ENCODE results near the gene OPA3.
A peak's percentile ranks its signal among the peaks of the same experiment; 100 is the strongest.
"Not testable (repeated sequence)": the region's sequence is repeated elsewhere in the genome, so short reads cannot be mapped to it uniquely, and the experiment has no call there.

Gene OPA3

GRCh38 chr19:45584332-45585157 lies at the start of gene OPA3:
TSS of gene OPA3 (minus strand) at chr19:45584802. CDS start at chr19:45584764, 38 bp downstream.
- peak within 1 kb of the TSS; percentile 98 for H3K27ac ChIP-seq (ENCODE audit: low read depth, low read length)
- H3K36me3 ChIP-seq (ENCODE audit: control insufficient read depth, insufficient read depth, low read length): no peaks in the 10 kb centered on the region
- no peaks in the 10 kb centered on the region for H3K27me3 ChIP-seq (ENCODE audit: control insufficient read depth, insufficient read depth, low read length)
- peak within 1 kb of the TSS; percentile 90 for H3K9ac ChIP-seq (ENCODE audit: low read depth, low read length)
- H3K4me1 ChIP-seq (ENCODE audit: control insufficient read depth, insufficient read depth, low read length): no peaks in the 10 kb centered on the region
- H3K4me3 ChIP-seq (ENCODE audit: low read depth, low read length): peak within 1 kb of the TSS; percentile 94
- H3K9me3 ChIP-seq (ENCODE audit: control insufficient read depth, insufficient read depth, low read length): no peaks in the 10 kb centered on the region

- Histone ChIP-seq H3K27ac (ENCODE audit: low read depth, low read length) (peak overlapping the region; percentile 83), H3K4me3 (ENCODE audit: low read depth, low read length) (peak overlapping the region; percentile 46), H3K36me3 (ENCODE audit: control insufficient read depth, insufficient read depth, low read length) (peaks cover 3% of the 10 kb centered on the region; the same call in 1 of the 2 replicates), H3K9me3 (ENCODE audit: control insufficient read depth, insufficient read depth, low read length) (no peaks in the 10 kb centered on the region), H3K4me1 (ENCODE audit: control insufficient read depth, insufficient read depth, low read length) (peaks cover 17% of the 10 kb centered on the region), H3K9ac (ENCODE audit: low read depth, low read length) (no peak overlapping the region), H3K27me3 (ENCODE audit: control insufficient read depth, insufficient read depth, low read length) (no peaks in the 10 kb centered on the region)
Observed at GRCh38 chr19:45632468-45633196, 48.0 kb upstream of the OPA3 start.

DNA sequence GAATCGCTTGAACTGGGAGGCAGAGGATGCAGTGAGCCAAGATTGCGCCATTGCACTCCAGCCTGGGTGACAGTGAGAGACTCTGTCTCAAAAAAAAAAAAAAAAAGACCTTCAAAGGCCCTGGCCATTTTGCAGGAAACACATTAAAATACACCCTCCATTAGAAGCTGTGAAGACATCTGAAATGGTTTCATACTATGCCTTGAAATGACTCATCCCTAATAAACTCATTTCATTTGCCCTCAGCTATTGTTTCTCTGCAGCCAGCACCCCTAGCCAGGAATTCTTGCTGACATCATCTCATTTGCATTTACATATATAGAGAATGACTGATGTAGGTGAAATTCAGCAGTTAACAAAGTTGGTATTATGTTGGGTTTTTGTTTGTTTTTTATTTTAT lies 45.9 kb upstream of the OPA3 start:
- H3K4me1 ChIP-seq (ENCODE audit: control insufficient read depth, insufficient read depth, low read length): peaks cover 17% of the 10 kb centered on the region
- no peak overlapping the region for H3K9ac ChIP-seq (ENCODE audit: low read depth, low read length)
- no peak overlapping the region for H3K4me3 ChIP-seq (ENCODE audit: low read depth, low read length)
- peaks cover 3% of the 10 kb centered on the region; the same call in 1 of the 2 replicates for H3K36me3 ChIP-seq (ENCODE audit: control insufficient read depth, insufficient read depth, low read length)
- H3K27me3 ChIP-seq (ENCODE audit: control insufficient read depth, insufficient read depth, low read length): no peaks in the 10 kb centered on the region
- H3K9me3 ChIP-seq (ENCODE audit: control insufficient read depth, insufficient read depth, low read length): no peaks in the 10 kb centered on the region
- peak overlapping the region; percentile 71 for H3K27ac ChIP-seq (ENCODE audit: low read depth, low read length)

DNA sequence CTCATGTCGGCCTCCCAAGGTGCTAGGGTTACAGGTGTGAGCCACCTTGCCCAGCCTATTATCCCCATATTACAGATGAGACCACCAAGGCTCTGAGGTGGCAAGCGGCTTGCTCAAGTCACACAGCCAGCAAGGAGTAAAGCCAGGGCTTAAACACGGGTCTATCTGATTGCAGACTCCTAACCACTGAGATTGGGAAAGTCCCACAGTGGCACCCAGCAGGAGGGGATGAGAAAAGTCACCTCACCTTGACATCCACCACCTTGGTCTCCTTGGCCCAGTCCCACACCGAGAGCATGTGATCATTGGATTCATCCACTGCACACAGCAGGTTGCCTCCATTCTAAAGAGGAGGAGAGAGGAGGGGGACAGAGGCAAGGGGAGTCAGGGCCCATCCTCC lies 45.1 kb upstream of the OPA3 start:
- H3K9me3 ChIP-seq (ENCODE audit: control insufficient read depth, insufficient read depth, low read length): no peaks in the 10 kb centered on the region
- H3K4me1 ChIP-seq (ENCODE audit: control insufficient read depth, insufficient read depth, low read length): peaks cover 17% of the 10 kb centered on the region
- H3K27ac ChIP-seq (ENCODE audit: low read depth, low read length): peak overlapping the region; percentile 67
- peaks cover 3% of the 10 kb centered on the region; the same call in 1 of the 2 replicates for H3K36me3 ChIP-seq (ENCODE audit: control insufficient read depth, insufficient read depth, low read length)
- H3K4me3 ChIP-seq (ENCODE audit: low read depth, low read length): no peak overlapping the region
- no peaks in the 10 kb centered on the region for H3K27me3 ChIP-seq (ENCODE audit: control insufficient read depth, insufficient read depth, low read length)
- no peak overlapping the region for H3K9ac ChIP-seq (ENCODE audit: low read depth, low read length)

DNA sequence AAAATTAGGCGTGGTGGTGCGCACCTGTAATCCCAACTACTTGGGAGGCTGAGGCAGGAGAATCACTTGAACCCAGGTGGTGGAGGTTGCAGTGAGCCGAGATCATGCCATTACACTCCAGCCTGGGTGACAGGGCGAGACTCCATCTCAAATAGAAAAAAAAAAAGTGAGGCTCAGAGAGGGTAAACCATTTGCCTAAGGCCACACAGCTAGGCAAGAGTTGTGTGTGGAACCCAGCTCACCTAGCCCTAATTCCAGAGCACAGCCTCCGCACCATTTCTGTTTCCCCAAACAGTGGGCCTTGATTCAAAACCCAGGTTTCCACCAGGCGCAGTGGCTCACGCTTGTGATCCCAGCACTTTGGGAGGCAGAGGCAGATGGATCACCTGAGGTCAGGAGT lies 43.6 kb upstream of the OPA3 start:
- peaks cover 17% of the 10 kb centered on the region for H3K4me1 ChIP-seq (ENCODE audit: control insufficient read depth, insufficient read depth, low read length)
- H3K9ac ChIP-seq (ENCODE audit: low read depth, low read length); H3K27ac ChIP-seq (ENCODE audit: low read depth, low read length); H3K4me3 ChIP-seq (ENCODE audit: low read depth, low read length); H3K9me3 ChIP-seq (ENCODE audit: control insufficient read depth, insufficient read depth, low read length); H3K36me3 ChIP-seq (ENCODE audit: control insufficient read depth, insufficient read depth, low read length); H3K27me3 ChIP-seq (ENCODE audit: control insufficient read depth, insufficient read depth, low read length): not testable (repeated sequence)

DNA sequence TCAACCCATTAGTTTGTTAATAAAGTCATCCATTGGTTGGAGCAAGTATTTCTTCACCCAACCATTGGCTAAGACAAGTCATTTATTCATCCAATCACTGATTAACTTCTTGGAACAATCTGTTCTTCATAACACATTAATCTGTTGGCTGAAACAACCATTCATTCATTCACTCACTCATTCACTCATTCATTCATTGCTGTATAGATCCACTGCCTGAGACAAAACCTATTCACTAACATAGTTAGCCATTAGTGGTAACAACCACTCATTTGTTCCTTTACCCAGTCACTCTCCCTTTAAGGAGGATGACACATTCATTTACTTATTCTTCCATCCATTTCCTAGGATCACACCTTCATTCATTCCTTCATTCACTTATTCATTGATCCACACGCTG lies 39.4 kb upstream of the OPA3 start:
- Histone ChIP-seq H3K9me3 (ENCODE audit: control insufficient read depth, insufficient read depth, low read length) (no peaks in the 10 kb centered on the region), H3K36me3 (ENCODE audit: control insufficient read depth, insufficient read depth, low read length) (peaks cover 10% of the 10 kb centered on the region; the same call in 1 of the 2 replicates), H3K9ac (ENCODE audit: low read depth, low read length) (no peak overlapping the region), H3K27ac (ENCODE audit: low read depth, low read length) (no peak overlapping the region), H3K4me3 (ENCODE audit: low read depth, low read length) (no peak overlapping the region), H3K4me1 (ENCODE audit: control insufficient read depth, insufficient read depth, low read length) (no peaks in the 10 kb centered on the region), H3K27me3 (ENCODE audit: control insufficient read depth, insufficient read depth, low read length) (no peaks in the 10 kb centered on the region)

DNA sequence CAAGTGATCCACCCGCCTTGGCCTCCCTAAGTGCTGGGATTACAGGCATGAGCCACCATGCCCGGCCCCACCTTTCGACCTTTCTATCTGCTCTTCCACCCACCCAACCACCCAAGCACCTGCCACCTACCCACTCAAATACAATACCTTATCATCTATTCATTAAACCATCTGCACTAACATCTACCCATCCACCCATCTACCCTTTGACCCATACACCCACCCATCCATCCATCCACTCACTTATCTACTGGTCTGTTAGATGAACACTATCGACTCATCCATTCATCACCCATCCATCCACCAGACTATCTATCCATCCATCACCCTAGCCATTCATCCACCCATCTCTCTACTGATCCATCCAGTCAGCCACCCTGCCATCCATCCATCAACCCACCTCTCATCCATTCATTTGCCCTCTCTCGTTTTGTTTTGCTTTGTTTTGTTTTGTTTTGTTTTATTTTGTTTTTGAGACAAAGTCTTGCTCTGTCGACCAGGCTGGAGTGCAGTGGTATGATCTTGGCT lies 37.4 kb upstream of the OPA3 start:
- no peaks in the 10 kb centered on the region for H3K4me1 ChIP-seq (ENCODE audit: control insufficient read depth, insufficient read depth, low read length)
- no peak overlapping the region for H3K27ac ChIP-seq (ENCODE audit: low read depth, low read length)
- H3K9ac ChIP-seq (ENCODE audit: low read depth, low read length): no peak overlapping the region
- no peak overlapping the region for H3K4me3 ChIP-seq (ENCODE audit: low read depth, low read length)
- no peaks in the 10 kb centered on the region for H3K27me3 ChIP-seq (ENCODE audit: control insufficient read depth, insufficient read depth, low read length)
- peaks cover 14% of the 10 kb centered on the region for H3K36me3 ChIP-seq (ENCODE audit: control insufficient read depth, insufficient read depth, low read length)
- no peaks in the 10 kb centered on the region for H3K9me3 ChIP-seq (ENCODE audit: control insufficient read depth, insufficient read depth, low read length)

GRCh38 chr19:45621389-45621788 lies 36.8 kb upstream of the OPA3 start:
- Histone ChIP-seq H3K36me3 (ENCODE audit: control insufficient read depth, insufficient read depth, low read length) (peaks cover 14% of the 10 kb centered on the region), H3K9ac (ENCODE audit: low read depth, low read length) (no peak overlapping the region), H3K4me3 (ENCODE audit: low read depth, low read length) (no peak overlapping the region), H3K4me1 (ENCODE audit: control insufficient read depth, insufficient read depth, low read length) (no peaks in the 10 kb centered on the region), H3K9me3 (ENCODE audit: control insufficient read depth, insufficient read depth, low read length) (no peaks in the 10 kb centered on the region), H3K27me3 (ENCODE audit: control insufficient read depth, insufficient read depth, low read length) (no peaks in the 10 kb centered on the region), H3K27ac (ENCODE audit: low read depth, low read length) (no peak overlapping the region)

DNA sequence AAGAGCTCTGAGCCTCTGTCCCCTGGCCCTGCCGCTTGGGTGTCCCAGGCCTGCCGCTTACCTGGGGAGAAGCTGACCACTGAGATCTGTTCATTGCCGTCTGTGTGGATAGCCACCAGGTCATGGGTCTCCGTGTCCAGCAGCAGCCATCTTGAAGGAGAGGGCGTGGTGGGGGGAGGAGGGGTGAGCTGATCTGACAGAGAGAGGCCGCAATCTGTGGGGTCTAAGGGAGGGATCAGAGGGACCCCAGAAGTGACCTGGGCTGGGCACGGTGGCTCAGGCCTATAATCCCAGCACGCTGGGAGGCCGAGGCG lies 32.1 kb upstream of the OPA3 start:
- H3K27ac ChIP-seq (ENCODE audit: low read depth, low read length): peak overlapping the region; percentile 87
- peak overlapping the region; percentile 73 for H3K9ac ChIP-seq (ENCODE audit: low read depth, low read length)

GRCh38 chr19:45615795-45616703 lies 31.4 kb upstream of the OPA3 start:
- Histone ChIP-seq H3K36me3 (ENCODE audit: control insufficient read depth, insufficient read depth, low read length) (peaks cover 32% of the 10 kb centered on the region), H3K4me1 (ENCODE audit: control insufficient read depth, insufficient read depth, low read length) (no peaks in the 10 kb centered on the region; the same call in 1 of the 2 replicates), H3K9ac (ENCODE audit: low read depth, low read length) (peak overlapping the region; percentile 73), H3K27ac (ENCODE audit: low read depth, low read length) (peak overlapping the region; percentile 90), H3K27me3 (ENCODE audit: control insufficient read depth, insufficient read depth, low read length) (no peaks in the 10 kb centered on the region), H3K4me3 (ENCODE audit: low read depth, low read length) (peak overlapping the region; percentile 69), H3K9me3 (ENCODE audit: control insufficient read depth, insufficient read depth, low read length) (no peaks in the 10 kb centered on the region)

More for the DNA sequence above, 32.1 kb upstream of the OPA3 start:
- no peaks in the 10 kb centered on the region for H3K9me3 ChIP-seq (ENCODE audit: control insufficient read depth, insufficient read depth, low read length)
- peaks cover 32% of the 10 kb centered on the region for H3K36me3 ChIP-seq (ENCODE audit: control insufficient read depth, insufficient read depth, low read length)
- H3K27me3 ChIP-seq (ENCODE audit: control insufficient read depth, insufficient read depth, low read length): no peaks in the 10 kb centered on the region
- no peaks in the 10 kb centered on the region; the same call in 1 of the 2 replicates for H3K4me1 ChIP-seq (ENCODE audit: control insufficient read depth, insufficient read depth, low read length)
- peak overlapping the region; percentile 69 for H3K4me3 ChIP-seq (ENCODE audit: low read depth, low read length)
